H1 (cell line): ENCODE data around the gene GPSM1. TPM values are rescaled to one million over a fixed set of nuclear protein-coding genes. Genes with fewer than 3 reads are reported as not detected.

Source experiments
- BACH1 ChIP-seq: IDR thresholded peaks from 2 replicates; pipeline ENCODE4 v1.6.1; 2012; ENCODE audit warnings: low read length, improper control_type of control experiment
- NANOG ChIP-seq: IDR thresholded peaks from 2 replicates; pipeline ENCODE4 v1.6.1; 2011; ENCODE audit warnings: low read length, low read depth, mild to moderate bottlenecking, inconsistent platforms; ENCODE audit not compliant: insufficient read depth, poor library complexity, severe bottlenecking
- NRF1 ChIP-seq: IDR thresholded peaks from 2 replicates; pipeline ENCODE4 v1.6.1; 2011; ENCODE audit warnings: mild to moderate bottlenecking, low read depth, low read length, improper control_type of control experiment
- SIX5 ChIP-seq: IDR thresholded peaks from 2 replicates; pipeline ENCODE4 v1.6.1; 2011; ENCODE audit warnings: mild to moderate bottlenecking, low read depth, low read length
- SP2 ChIP-seq: IDR thresholded peaks from 2 replicates; pipeline ENCODE4 v1.6.1; 2012; ENCODE audit warnings: mild to moderate bottlenecking, low read length, inconsistent platforms
- polyA plus RNA-seq, 7 experiments: library from polyadenylated mRNA; depleted of rRNA in 3 of 7; stranded (reverse) in 5 of 7; unstranded in 2 of 7; fragments of >200 nt in 5 of 7; fragments of 200-250 nt in 2 of 7; gene quantifications; 1 replicate in 5 of 7; 2 replicates in 1 of 7; 4 replicates in 1 of 7; pipeline versions ENCODE4 v1.2.1 to v1.2.3, GENCODE V29; 2011 to 2013; ENCODE audit warnings: missing spikeins in 2 of 7, mixed read lengths in 2 of 7
- total RNA-seq: library from RNA; stranded (reverse); fragmentation: NEBNext Ultra II Directional; extraction: Animal tissue kit (Norgen Biotek cat#: 25700); gene quantifications from 2 replicates; pipeline ENCODE4 v1.2.1, GENCODE V29; 2021
- TF ChIP-seq, protein P1 (sequence below): IDR thresholded peaks from 2 replicates; pipeline ENCODE4 v1.6.1; 2012; ENCODE audit warnings: inconsistent platforms

Gene GPSM1
- total and polyA plus RNA-seq, 2 of the 8 experiments (the other 6 are each of a cell fraction or from before 2014, with no cell fraction given): 12.8 to 18.0 TPM

DNA sequence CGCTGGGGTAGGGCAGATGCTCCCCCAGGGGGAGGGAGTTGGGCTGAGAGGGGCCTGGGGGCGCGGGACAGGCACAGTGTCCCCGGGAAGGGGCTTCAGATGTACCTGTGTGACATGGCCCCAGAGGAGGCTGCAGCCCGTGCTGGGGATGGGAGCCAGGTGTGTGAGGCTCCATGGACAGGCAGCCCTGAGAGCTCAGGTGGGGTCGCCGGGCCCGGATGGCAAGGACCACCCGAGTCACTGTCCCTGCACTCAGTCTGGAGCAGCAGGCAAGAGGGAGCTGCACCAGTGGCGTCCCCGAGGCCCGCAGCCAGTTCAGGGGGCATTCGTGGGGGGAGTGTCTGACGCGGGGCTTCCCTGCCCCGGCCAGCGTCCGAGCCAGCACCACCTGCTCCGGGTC is 42.4 kb upstream of the GPSM1 start (continued):
- TF ChIP-seq NRF1 (no peak), SP2 (no peak), SIX5 (no peak), NANOG (no peak), BACH1 (no peak)
- TF ChIP-seq, protein P1, sequence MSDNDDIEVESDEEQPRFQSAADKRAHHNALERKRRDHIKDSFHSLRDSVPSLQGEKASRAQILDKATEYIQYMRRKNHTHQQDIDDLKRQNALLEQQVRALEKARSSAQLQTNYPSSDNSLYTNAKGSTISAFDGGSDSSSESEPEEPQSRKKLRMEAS: no peak
